Smooth muscle cell (in vitro differentiated cells): ENCODE measurements around the gene PSAP. TPM values are rescaled to one million over a fixed set of nuclear protein-coding genes. Genes with fewer than 3 reads are reported as not detected.

ENCODE experiments used
- DNase-seq: peaks from one replicate; lab custom pipeline; 2025; ENCODE audit not compliant: unreplicated experiment; lab: John Stamatoyannopoulos, UW
- H2AFZ ChIP-seq: fragments of 200-600 bp; sonication (generic); 2 replicates; pipeline ENCODE4 v1.6.0; 2016; ENCODE audit warnings: antibody characterized with exemption, low read depth, mild to moderate bottlenecking
- H3F3A ChIP-seq: fragments of 200-600 bp; sonication (generic); 2 replicates; pipeline ENCODE4 v1.6.0; 2017; ENCODE audit warnings: antibody characterized with exemption, low read depth
- H3K27ac ChIP-seq: fragments of 200-600 bp; sonication (generic); 2 replicates; pipeline ENCODE4 v1.5.1; 2016; ENCODE audit warnings: low read depth, mild to moderate bottlenecking
- H3K27me3 ChIP-seq: fragments of 200-600 bp; sonication (generic); 2 replicates; pipeline ENCODE4 v1.6.1; 2016; ENCODE audit warnings: low read depth, mild to moderate bottlenecking
- H3K36me3 ChIP-seq: fragments of 200-600 bp; sonication (generic); 2 replicates; pipeline ENCODE4 v1.5.1; 2016; ENCODE audit warnings: low read depth
- H3K4me1 ChIP-seq: fragments of 200-600 bp; sonication (generic); 2 replicates; pipeline ENCODE4 v1.5.1; 2016; ENCODE audit warnings: low read depth
- H3K4me2 ChIP-seq: fragments of 200-600 bp; sonication (generic); 2 replicates; pipeline ENCODE4 v1.6.0; 2016; ENCODE audit warnings: mild to moderate bottlenecking
- H3K4me3 ChIP-seq: fragments of 200-600 bp; sonication (generic); 2 replicates; pipeline ENCODE4 v1.5.1; 2016; ENCODE audit warnings: mild to moderate bottlenecking
- H3K79me2 ChIP-seq: fragments of 200-600 bp; sonication (generic); 2 replicates; pipeline ENCODE4 v1.6.0; 2016; ENCODE audit warnings: low read depth, mild to moderate bottlenecking
- H3K9ac ChIP-seq: fragments of 200-600 bp; sonication (generic); 2 replicates; pipeline ENCODE4 v1.6.0; 2016; ENCODE audit warnings: low read depth
- H3K9me3 ChIP-seq: fragments of 200-600 bp; sonication (generic); replicated peaks from 2 replicates; pipeline ENCODE4 v1.5.1; 2016; ENCODE audit warnings: low read depth
- H4K20me1 ChIP-seq: fragments of 200-600 bp; sonication (generic); 2 replicates; pipeline ENCODE4 v1.6.0; 2016; ENCODE audit warnings: low read depth
- WGBS: methylation state at CpG from one replicate; pipeline ENCODE4 v1.1.7; 2016; ENCODE audit warnings: low lambda C conversion rate; 5-methylcytosine and 5-hydroxymethylcytosine counted together
- polyA plus RNA-seq: library from polyadenylated mRNA; unstranded; fragments of >200 nt; fragmentation: Nextera tagmentation; extraction: Ambion mirVana; gene quantifications from 2 replicates; pipeline ENCODE4 v1.2.1, GENCODE V29; 2016
- total RNA-seq: library from RNA; depleted of rRNA; stranded (reverse); fragments of >200 nt; gene quantifications from 2 replicates; pipeline ENCODE4 v1.2.3, GENCODE V29; 2014
- TF ChIP-seq, protein P1 (sequence below): fragments of 200-600 bp; sonication (generic); IDR thresholded peaks from 2 replicates; pipeline ENCODE4 v1.5.1; 2017; ENCODE audit warnings: borderline replicate concordance, mild to moderate bottlenecking, antibody characterized with exemption; ENCODE audit not compliant: insufficient read depth, poor library complexity, severe bottlenecking

PSAP gene
- total and polyA plus RNA-seq, 2 experiments from 2014 or later: 282 to 500 TPM

DNA sequence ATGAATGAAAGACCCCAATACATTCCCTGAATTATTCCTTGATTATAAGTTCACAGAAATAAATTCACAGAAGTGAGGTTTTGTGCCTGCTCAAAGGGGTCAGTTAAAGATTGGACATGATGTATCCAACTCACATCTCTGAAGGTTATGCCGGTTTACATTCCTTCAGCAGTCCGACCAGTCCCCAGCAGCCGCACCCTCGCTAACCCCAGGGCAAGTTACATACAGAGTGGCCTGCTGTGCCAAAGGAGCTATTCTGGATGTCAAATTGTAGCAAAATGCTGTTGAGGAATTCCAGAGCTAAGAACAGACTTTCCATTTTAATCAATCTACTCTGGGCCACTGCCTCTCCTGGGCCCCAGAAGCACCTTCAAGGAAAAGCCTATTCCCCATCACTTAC lies 20.3 kb downstream of the PSAP start:
- no peaks in the 10 kb centered on the region for H3K9me3 ChIP-seq
- H3K79me2 ChIP-seq: peaks cover 35% of the 10 kb centered on the region

DNA sequence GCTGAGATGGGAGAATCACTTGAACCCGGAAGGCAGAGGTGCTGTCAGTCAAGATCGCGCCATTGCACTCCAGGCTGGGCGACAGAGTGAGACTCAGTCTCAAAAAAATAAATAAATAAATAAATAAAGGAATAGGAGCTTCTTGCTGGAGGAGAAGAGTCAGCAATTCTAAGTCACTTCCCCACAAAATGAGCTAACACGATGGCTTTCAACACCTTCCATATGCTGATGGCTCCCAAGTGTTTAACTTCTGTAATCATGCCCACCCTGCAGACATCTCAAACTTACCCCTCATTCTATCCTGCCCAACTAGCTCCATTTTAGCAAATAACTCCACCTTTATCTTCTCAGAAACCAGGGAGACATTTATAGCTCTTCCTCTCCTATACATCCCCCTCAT lies 21.2 kb downstream of the PSAP start:
- H3K27ac ChIP-seq: no peak overlapping the region
- no peaks in the 10 kb centered on the region for H3K4me1 ChIP-seq
- no peaks in the 10 kb centered on the region for H3K9me3 ChIP-seq
- peaks cover 18% of the 10 kb centered on the region for H3K36me3 ChIP-seq
- no peak overlapping the region for H3K4me3 ChIP-seq
- H2AFZ ChIP-seq: no peak overlapping the region
- 91% methylated on average over 5 of the region's 5 CpGs for WGBS
- DNase-seq: no peak
- H3K9ac ChIP-seq: no peak overlapping the region
- no peaks in the 10 kb centered on the region for H3F3A ChIP-seq
- H4K20me1 ChIP-seq: peaks cover 80% of the 10 kb centered on the region
- TF ChIP-seq, protein P1, sequence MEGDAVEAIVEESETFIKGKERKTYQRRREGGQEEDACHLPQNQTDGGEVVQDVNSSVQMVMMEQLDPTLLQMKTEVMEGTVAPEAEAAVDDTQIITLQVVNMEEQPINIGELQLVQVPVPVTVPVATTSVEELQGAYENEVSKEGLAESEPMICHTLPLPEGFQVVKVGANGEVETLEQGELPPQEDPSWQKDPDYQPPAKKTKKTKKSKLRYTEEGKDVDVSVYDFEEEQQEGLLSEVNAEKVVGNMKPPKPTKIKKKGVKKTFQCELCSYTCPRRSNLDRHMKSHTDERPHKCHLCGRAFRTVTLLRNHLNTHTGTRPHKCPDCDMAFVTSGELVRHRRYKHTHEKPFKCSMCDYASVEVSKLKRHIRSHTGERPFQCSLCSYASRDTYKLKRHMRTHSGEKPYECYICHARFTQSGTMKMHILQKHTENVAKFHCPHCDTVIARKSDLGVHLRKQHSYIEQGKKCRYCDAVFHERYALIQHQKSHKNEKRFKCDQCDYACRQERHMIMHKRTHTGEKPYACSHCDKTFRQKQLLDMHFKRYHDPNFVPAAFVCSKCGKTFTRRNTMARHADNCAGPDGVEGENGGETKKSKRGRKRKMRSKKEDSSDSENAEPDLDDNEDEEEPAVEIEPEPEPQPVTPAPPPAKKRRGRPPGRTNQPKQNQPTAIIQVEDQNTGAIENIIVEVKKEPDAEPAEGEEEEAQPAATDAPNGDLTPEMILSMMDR: no peak
- no peaks in the 10 kb centered on the region for H3K27me3 ChIP-seq
- H3K79me2 ChIP-seq: peaks cover 28% of the 10 kb centered on the region
- H3K4me2 ChIP-seq: no peak overlapping the region

More for the DNA sequence above, 20.3 kb downstream of the PSAP start:
- Histone ChIP-seq H4K20me1 (peaks cover 83% of the 10 kb centered on the region), H3F3A (no peaks in the 10 kb centered on the region), H3K9ac (no peak overlapping the region), H3K36me3 (peaks cover 18% of the 10 kb centered on the region), H3K27ac (peak overlapping the region; percentile 33), H3K4me1 (no peaks in the 10 kb centered on the region), H3K4me2 (no peak overlapping the region), H2AFZ (no peak overlapping the region), H3K4me3 (no peak overlapping the region), H3K27me3 (no peaks in the 10 kb centered on the region)
- TF ChIP-seq, protein P1: no peak
- no peak for DNase-seq
- WGBS: 61% methylated on average over 4 of the region's 4 CpGs

DNA sequence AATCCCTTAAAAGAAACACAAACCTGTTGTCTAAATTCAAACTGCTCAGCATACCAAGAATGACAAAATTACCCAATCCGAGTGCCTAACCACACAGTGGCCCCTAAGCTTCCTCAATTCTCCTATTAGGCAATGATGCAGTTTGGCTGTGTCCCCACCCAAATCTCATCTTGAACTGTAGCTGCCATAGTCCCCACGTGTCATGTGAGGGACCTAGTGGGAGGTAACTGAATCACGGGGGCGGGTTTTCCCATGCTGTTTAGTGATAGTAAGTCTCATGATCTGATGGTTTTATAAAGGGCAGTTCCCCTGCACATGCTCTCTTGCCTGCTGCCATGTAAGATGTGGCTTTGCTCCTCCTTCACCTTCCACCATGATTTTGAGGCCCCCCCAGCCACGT lies 21.9 kb downstream of the PSAP start:
- no peak overlapping the region for H2AFZ ChIP-seq
- H3K4me1 ChIP-seq: no peaks in the 10 kb centered on the region
- WGBS: 92% methylated on average over 5 of the region's 5 CpGs
- no peak overlapping the region for H3K4me3 ChIP-seq
- TF ChIP-seq, protein P1: no peak
- no peak overlapping the region for H3K9ac ChIP-seq
- H3F3A ChIP-seq: no peaks in the 10 kb centered on the region
- peaks cover 80% of the 10 kb centered on the region for H4K20me1 ChIP-seq
- DNase-seq: no peak
- no peaks in the 10 kb centered on the region for H3K27me3 ChIP-seq
- peaks cover 21% of the 10 kb centered on the region for H3K79me2 ChIP-seq
- H3K27ac ChIP-seq: no peak overlapping the region
- no peak overlapping the region for H3K4me2 ChIP-seq
- peaks cover 18% of the 10 kb centered on the region for H3K36me3 ChIP-seq
- H3K9me3 ChIP-seq: no peaks in the 10 kb centered on the region

DNA sequence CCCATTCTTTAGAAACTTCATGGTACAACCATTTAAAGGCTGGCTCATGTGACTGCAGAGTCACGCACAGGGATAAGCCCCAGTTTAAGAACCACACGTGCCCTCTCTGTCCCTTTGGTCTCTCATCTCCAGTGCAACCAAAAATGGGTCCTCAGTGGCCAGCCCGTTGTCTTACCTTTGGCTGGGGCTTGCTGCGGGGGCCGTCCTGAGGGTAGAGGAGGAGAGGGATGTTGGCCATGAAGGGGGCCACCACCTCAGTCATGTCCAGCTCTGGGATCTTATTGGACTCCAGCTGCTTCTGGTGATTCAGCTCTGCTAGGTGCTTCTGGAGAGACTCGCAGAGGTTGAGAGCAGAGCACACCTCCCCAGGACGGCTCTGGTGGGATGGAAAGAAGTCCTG lies 22.3 kb downstream of the PSAP start:
- H3K9ac ChIP-seq: no peak overlapping the region
- no peak for DNase-seq
- H4K20me1 ChIP-seq: peaks cover 80% of the 10 kb centered on the region
- H3K36me3 ChIP-seq: peaks cover 18% of the 10 kb centered on the region
- WGBS: 97% methylated on average over 7 of the region's 7 CpGs
- H3K79me2 ChIP-seq: peaks cover 16% of the 10 kb centered on the region
- TF ChIP-seq, protein P1: no peak
- H3F3A ChIP-seq: no peaks in the 10 kb centered on the region
- no peaks in the 10 kb centered on the region for H3K9me3 ChIP-seq
- H3K27me3 ChIP-seq: no peaks in the 10 kb centered on the region
- no peaks in the 10 kb centered on the region for H3K4me1 ChIP-seq
- no peak overlapping the region for H3K27ac ChIP-seq
- no peak overlapping the region for H3K4me2 ChIP-seq
- H2AFZ ChIP-seq: no peak overlapping the region
- H3K4me3 ChIP-seq: no peak overlapping the region
